KOPT-K1 (cell line): ENCODE data around the gene ABHD2.

Experiments used
- H3K27ac ChIP-seq: fragments of 200-600 bp; sonication (generic); 2 replicates; pipeline ENCODE4 v1.5.1; 2016; ENCODE audit warnings: antibody characterized with exemption, mild to moderate bottlenecking, low read depth, low read length; ENCODE audit not compliant: poor library complexity, severe bottlenecking
- H3K36me3 ChIP-seq: fragments of 200-600 bp; sonication (generic); 2 replicates; pipeline ENCODE4 v1.5.1; 2017; ENCODE audit warnings: antibody characterized with exemption, mild to moderate bottlenecking, low read length, moderate library complexity; ENCODE audit not compliant: insufficient read depth
- H3K9me3 ChIP-seq: fragments of 200-600 bp; sonication (generic); 2 replicates; pipeline ENCODE4 v1.5.1; 2017; ENCODE audit warnings: antibody characterized with exemption, low read length, mild to moderate bottlenecking; ENCODE audit not compliant: insufficient read depth, poor library complexity, severe bottlenecking

Gene ABHD2

DNA sequence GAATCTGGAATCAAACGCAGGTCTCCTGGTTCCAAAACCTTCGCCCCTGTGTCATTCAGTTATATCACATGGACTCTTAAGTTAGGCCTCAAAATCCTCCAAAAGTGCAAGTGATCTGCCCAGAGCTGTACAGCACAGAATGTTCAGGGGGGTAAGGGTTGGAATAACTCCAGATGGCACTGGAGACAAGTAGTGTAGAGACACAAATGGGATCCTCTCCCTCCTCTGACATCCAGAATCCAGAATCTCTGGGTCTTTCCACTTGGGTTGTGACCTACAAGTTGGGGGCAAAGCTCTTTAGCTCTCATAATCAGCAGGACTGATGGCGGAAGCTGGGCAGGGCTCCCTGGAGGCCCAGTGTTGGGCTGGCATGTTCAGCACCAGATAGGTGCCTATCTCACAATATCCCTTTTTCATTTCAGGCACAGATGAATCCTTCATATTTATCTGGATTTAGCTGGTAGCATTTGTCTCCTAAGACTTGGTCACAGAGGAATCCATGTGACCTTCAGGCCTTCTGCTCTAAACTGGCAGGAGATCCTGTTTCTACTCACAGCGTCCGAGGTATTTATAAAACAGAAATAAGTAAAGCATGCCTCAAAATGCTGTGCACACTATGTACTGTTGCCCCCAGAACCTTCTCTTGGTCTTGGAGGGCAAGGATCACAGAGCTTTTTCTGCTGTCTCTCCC, 15.4 kb downstream of the ABHD2 start:
- no peaks in the 10 kb centered on the region for H3K9me3 ChIP-seq
- H3K36me3 ChIP-seq: no peaks in the 10 kb centered on the region
- no peak overlapping the region for H3K27ac ChIP-seq

GRCh38 chr15:89104172-89104564, 15.9 kb downstream of the ABHD2 start:
- no peak overlapping the region for H3K27ac ChIP-seq
- H3K9me3 ChIP-seq: no peaks in the 10 kb centered on the region
- H3K36me3 ChIP-seq: no peaks in the 10 kb centered on the region

DNA sequence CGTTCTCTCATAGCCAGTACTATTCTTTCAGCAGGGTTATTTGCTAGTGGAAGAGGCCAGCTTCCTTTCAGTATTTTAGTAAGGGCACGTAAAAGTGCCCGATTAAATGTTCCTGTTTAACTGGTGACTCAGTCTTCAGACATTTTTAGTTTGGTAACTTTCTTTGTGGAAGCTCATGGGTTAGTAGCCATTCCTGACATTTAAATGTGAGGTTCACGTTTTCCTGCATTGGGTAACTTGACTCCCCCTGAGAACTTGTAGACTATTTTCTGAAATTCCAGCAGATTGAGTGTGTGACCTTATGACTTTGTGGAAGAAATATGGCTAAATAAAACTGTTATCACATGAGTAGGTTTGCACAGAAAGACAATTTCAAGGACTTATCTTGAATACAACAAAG, 16.9 kb downstream of the ABHD2 start:
- no peaks in the 10 kb centered on the region for H3K36me3 ChIP-seq
- no peak overlapping the region for H3K27ac ChIP-seq
- H3K9me3 ChIP-seq: no peaks in the 10 kb centered on the region

DNA sequence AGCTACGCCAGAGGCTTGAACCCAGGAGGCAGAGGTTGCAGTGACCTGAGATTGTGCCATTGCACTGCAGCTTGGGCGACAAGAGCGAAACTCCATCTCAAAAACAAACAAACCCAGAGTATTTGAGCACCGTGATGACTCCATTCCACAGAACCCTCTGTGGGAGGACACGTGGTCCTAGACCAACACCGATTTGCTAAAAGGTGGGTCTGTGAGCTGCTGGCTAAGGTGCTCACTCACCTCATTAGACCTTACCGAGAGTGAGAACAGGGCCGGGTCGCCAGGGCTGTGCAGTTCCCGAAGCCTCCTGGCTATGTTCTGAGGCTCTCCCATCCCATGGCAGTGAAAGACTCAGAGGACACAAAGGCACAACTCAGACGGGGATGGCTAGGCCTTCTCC, 17.9 kb downstream of the ABHD2 start:
- no peak overlapping the region for H3K27ac ChIP-seq
- no peaks in the 10 kb centered on the region for H3K36me3 ChIP-seq

DNA sequence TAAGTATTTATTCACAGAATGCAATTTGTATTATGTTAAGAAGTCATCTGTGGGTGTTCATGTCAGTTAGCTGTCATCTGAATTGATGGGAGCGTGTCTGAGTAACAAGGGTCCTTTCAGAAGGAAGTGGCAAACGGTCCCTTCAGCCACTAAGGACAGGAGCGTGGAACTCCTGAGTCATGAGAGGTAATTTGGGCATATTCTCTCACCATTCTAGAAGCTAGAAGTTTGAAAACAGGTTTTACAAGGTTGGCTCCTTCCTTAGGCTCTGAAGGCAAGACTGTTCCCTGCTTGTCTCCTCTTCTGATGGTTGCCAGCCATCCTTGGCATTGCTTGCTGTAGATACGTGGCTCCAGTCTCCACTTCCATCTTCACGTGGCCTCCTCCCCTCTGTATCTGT, 19.7 kb downstream of the ABHD2 start:
- no peaks in the 10 kb centered on the region for H3K9me3 ChIP-seq
- no peak overlapping the region for H3K27ac ChIP-seq
- H3K36me3 ChIP-seq: no peaks in the 10 kb centered on the region

More for the DNA sequence above, 17.9 kb downstream of the ABHD2 start:
- H3K9me3 ChIP-seq: no peaks in the 10 kb centered on the region

- H3K27ac ChIP-seq: no peak overlapping the region
- no peaks in the 10 kb centered on the region for H3K9me3 ChIP-seq
- 0 out of 2 replicates have a peak, but pooled peaks cover 1% of the 10 kb centered on the region for H3K36me3 ChIP-seq
These were observed 20.6 kb downstream of the ABHD2 start for GRCh38 chr15:89108835-89109234.

- H3K27ac ChIP-seq: no peak overlapping the region
- H3K9me3 ChIP-seq: no peaks in the 10 kb centered on the region
- H3K36me3 ChIP-seq: 0 out of 2 replicates have a peak, but pooled peaks cover 4% of the 10 kb centered on the region
These were observed 21.0 kb downstream of the ABHD2 start for GRCh38 chr15:89109238-89109637.

DNA sequence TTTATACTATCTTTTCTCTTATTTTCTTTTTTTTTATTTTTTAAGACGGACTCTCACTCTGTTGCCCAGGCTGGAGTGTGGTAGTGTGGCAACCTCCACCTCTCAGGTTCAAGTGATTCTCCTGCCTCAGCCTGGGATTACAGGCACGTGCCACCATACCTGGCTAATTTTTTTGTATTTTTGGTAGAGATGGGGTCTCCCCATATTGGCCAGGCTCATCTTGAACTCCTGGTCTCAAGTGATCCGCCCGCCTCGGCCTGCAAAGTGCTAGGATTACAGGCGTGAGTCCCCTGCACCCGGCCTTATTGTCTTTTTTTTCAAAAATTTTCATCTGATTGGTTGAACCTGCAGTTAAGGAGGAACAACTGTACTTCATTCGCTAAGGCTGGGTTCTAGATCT, 21.8 kb downstream of the ABHD2 start:
- Histone ChIP-seq H3K36me3 (0 out of 2 replicates have a peak, but pooled peaks cover 4% of the 10 kb centered on the region), H3K27ac (no peak overlapping the region), H3K9me3 (no peaks in the 10 kb centered on the region)

DNA sequence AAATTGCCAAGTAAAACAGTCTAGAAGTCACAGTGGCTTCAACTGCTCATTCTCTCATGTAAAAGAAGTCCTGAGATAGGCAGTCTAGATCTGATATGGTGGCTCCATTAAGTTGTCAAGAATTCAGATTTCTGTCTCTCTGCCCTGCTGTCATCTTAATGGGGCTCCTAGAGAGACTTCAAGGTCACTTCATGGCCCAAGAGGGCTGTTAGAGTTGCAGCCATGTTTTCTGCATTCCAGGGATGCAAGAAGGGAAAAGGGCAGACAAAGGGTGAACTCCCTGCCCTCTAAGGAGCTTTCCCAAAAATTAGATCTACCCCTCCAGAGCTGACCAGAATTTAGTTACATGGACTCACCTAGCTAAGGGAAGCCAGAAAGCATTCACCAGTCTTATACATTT, 23.1 kb downstream of the ABHD2 start:
- Histone ChIP-seq H3K36me3 (peaks cover 16% of the 10 kb centered on the region), H3K27ac (no peak overlapping the region), H3K9me3 (no peaks in the 10 kb centered on the region)

- H3K9me3 ChIP-seq: no peaks in the 10 kb centered on the region
- H3K27ac ChIP-seq: no peak overlapping the region
- peaks cover 22% of the 10 kb centered on the region for H3K36me3 ChIP-seq
These were observed 23.7 kb downstream of the ABHD2 start for GRCh38 chr15:89111961-89112340.

DNA sequence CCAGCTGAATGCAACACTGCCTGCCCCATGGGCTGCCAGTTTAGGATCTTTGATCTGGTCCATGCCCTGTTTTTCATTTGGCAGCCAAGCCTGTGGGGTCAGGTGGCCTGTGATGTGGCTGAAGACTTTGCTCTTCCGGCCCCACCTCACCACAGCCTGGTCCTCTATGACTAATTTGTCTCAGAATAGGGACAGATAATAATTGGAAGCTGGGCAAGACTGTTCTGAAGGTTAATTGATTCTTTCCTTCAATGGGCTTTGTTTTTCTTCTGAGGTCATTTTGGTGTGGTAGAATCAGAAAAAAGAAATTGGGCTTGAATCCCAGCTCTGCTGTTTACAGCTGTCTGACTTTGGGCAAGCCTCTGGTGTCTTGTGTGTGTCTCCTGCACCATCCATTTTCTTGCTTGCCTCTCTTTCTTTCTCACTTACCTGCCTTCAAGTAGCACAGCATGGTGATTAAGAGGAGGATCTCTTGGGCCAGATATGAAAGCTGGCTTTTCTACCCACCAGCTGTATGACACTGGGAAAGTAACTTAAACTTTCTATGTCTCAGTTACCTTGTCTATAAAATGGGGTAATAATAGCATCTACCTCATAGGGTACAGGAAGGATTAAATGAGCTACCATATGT, 24.2 kb downstream of the ABHD2 start:
- H3K9me3 ChIP-seq: no peaks in the 10 kb centered on the region
- no peak overlapping the region for H3K27ac ChIP-seq
- peaks cover 27% of the 10 kb centered on the region for H3K36me3 ChIP-seq

DNA sequence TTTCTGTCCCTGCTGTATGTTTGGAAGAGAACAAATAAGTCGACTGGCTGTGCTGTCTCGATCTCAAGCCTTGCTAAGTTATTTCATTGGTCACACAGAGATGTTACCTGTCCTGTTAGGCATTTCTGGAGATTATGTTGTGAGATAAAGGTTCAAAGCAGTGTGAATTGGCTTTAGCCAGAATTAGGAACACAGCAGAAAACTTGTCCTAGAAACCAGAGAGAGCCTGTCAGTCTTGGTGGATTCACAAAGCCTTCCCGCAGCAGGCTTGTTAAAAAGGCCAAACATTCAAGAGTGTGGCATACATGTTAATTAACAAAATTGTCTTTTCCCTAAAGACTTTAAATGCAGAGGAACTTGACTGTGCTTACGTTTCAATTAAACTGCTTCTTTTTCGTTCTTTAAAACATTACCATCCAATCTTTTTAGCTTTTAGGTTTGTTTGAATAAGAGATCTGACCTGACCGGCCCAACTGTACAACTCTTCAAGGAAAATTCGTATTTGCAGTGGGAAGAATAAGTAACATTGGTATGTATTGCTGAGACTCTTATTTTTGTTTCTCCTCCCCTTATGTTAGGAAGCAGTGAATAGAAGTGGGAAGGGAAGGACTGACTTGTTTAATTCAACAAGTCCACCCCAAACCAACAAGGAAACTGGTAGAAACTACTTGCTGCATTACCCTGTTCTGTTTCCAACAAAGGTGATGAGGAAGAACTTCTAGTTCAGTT, 25.2 kb downstream of the ABHD2 start:
- H3K27ac ChIP-seq: no peak overlapping the region
- peaks cover 34% of the 10 kb centered on the region for H3K36me3 ChIP-seq

DNA sequence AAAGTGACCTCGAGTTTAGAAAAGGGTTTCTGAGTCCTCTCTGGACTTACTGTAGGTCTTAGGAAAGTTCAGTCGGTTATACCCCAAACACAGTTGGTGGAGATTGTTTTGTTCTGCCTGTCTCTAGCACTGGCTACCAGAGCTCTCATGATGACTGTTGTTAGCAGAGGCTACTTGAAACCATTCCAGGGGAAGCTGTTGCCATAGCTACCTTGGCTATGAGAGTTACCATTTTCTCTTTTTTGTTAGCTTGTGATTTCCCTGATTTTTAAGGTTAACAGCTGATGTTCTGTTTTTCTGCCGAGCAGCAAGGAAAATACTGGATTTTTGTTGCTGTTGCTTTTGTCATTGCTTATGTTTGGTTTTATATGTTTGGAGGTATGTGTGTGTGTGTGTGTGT, 26.7 kb downstream of the ABHD2 start:
- H3K9me3 ChIP-seq: no peaks in the 10 kb centered on the region
- no peak overlapping the region for H3K27ac ChIP-seq
- H3K36me3 ChIP-seq: peaks cover 46% of the 10 kb centered on the region

More for the DNA sequence above, 25.2 kb downstream of the ABHD2 start:
- no peaks in the 10 kb centered on the region for H3K9me3 ChIP-seq

DNA sequence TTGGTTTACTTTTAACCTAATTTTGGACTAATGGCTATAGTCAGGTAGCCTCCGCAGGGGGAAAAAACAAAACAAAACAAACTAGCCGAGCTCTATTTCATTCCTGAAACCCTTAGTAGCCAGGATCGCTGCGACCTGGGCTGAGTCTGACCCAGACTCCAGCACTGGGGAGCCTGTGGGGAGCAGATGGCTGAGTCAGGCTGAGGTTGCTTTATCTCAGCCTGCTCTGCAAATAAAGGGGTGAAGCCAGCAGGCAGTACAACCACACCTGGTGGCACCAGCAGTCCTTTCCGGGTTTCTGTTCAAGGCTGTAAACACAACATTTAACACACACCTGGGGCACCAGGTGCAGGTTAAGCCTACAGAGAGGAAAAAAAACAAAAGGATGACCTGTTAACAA, 27.3 kb downstream of the ABHD2 start:
- Histone ChIP-seq H3K36me3 (peaks cover 46% of the 10 kb centered on the region), H3K27ac (no peak overlapping the region), H3K9me3 (no peaks in the 10 kb centered on the region)

GRCh38 chr15:89116404-89116803, 28.1 kb downstream of the ABHD2 start:
- peaks cover 51% of the 10 kb centered on the region for H3K36me3 ChIP-seq

More at GRCh38 chr15:89116404-89116803, 28.1 kb downstream of the ABHD2 start:
- Histone ChIP-seq H3K27ac (no peak overlapping the region), H3K9me3 (no peaks in the 10 kb centered on the region)
